GM21825 (cell line): Measurements from ENCODE around the gene HECTD4.
A peak's percentile ranks its signal among the peaks of the same experiment; 100 is the strongest.
"Not testable (repeated sequence)": the region's sequence is repeated elsewhere in the genome, so short reads cannot be mapped to it uniquely, and the experiment has no call there.

Source experiments
- ATAC-seq: cut with Tn5 transposase; IDR thresholded peaks from one replicate; pipeline ENCODE4 v1.9.1; 2021; ENCODE audit warnings: mild to moderate bottlenecking, moderate library complexity; ENCODE audit not compliant: unreplicated experiment

The HECTD4 gene

GRCh38 chr12:112381883-112382796 is at the start of gene HECTD4:
TSS of gene HECTD4 (minus strand) at chr12:112382431. CDS start at chr12:112382128, 303 bp downstream.
- ATAC-seq = peak; percentile 93

- no peak for ATAC-seq
These were observed 49.7 kb upstream of the HECTD4 start for GRCh38 chr12:112431965-112432364.

- no peak for ATAC-seq
These were observed 48.7 kb upstream of the HECTD4 start for GRCh38 chr12:112430929-112431328.

GRCh38 chr12:112427760-112428159 is 45.5 kb upstream of the HECTD4 start:
- ATAC-seq = no peak

GRCh38 chr12:112425582-112426382 is 43.6 kb upstream of the HECTD4 start:
- no peak for ATAC-seq

- ATAC-seq = no peak
These were observed 41.9 kb upstream of the HECTD4 start for GRCh38 chr12:112424126-112424525.

- no peak for ATAC-seq
These were observed 40.3 kb upstream of the HECTD4 start for GRCh38 chr12:112422531-112422930.

- ATAC-seq = no peak
These were observed 39.1 kb upstream of the HECTD4 start for GRCh38 chr12:112421363-112421762.

- no peak for ATAC-seq
These were observed 38.5 kb upstream of the HECTD4 start for GRCh38 chr12:112420740-112421139.

GRCh38 chr12:112419297-112420133 is 37.3 kb upstream of the HECTD4 start:
- peak; percentile 8 for ATAC-seq

GRCh38 chr12:112418608-112419296 is 36.5 kb upstream of the HECTD4 start, which contains the start of gene PTPN11:
TSS of gene PTPN11 (plus strand) at chr12:112418947. CDS start at chr12:112419112, 165 bp downstream.
- ATAC-seq = peak; percentile 72

- no peak for ATAC-seq
These were observed 36.0 kb upstream of the HECTD4 start for GRCh38 chr12:112418273-112418607.

GRCh38 chr12:112415457-112415856 is 33.2 kb upstream of the HECTD4 start:
- ATAC-seq = not testable (repeated sequence)

- ATAC-seq = no peak
These were observed 31.8 kb upstream of the HECTD4 start for GRCh38 chr12:112413855-112414625.

- ATAC-seq = no peak
These were observed 27.6 kb upstream of the HECTD4 start for GRCh38 chr12:112409906-112410244.

- ATAC-seq = peak; percentile 65
These were observed 27.1 kb upstream of the HECTD4 start, which contains the start of gene RPL6 for GRCh38 chr12:112409064-112409905. TSS of gene RPL6 (minus strand) at chr12:112409605. CDS start at chr12:112408656, 949 bp downstream.

- no peak for ATAC-seq
These were observed 26.4 kb upstream of the HECTD4 start for GRCh38 chr12:112408621-112409020.

GRCh38 chr12:112407683-112408082 is 25.5 kb upstream of the HECTD4 start:
- ATAC-seq = not testable (repeated sequence)
